SU-DHL-6 (cell line): ENCODE results near the gene IP6K3.

Experiments
- H2AFZ ChIP-seq: fragments of 200-600 bp; sonication (generic); 2 replicates; pipeline ENCODE4 v1.6.1; 2014; ENCODE audit warnings: low read depth, mild to moderate bottlenecking, moderate library complexity, mixed read lengths, antibody characterized with exemption, low read length; ENCODE audit not compliant: severe bottlenecking
- H3F3A ChIP-seq: fragments of 200-600 bp; shearing (Covaris generic); 2 replicates; pipeline ENCODE4 v1.6.0; 2016; ENCODE audit warnings: antibody characterized with exemption, mild to moderate bottlenecking; ENCODE audit not compliant: insufficient read depth
- H3K27ac ChIP-seq: fragments of 200-600 bp; sonication (generic); 2 replicates; pipeline ENCODE4 v1.5.1; 2016; ENCODE audit warnings: low read depth, mild to moderate bottlenecking, low read length, moderate library complexity, mixed read lengths
- H3K27me3 ChIP-seq: fragments of 200-600 bp; sonication (generic), shearing (Covaris generic); 2 replicates; pipeline ENCODE4 v1.6.0; 2014; ENCODE audit warnings: mild to moderate bottlenecking, low read length
- H3K36me3 ChIP-seq: fragments of 200-600 bp; sonication (generic); 2 replicates; pipeline ENCODE4 v1.6.1; 2014; ENCODE audit warnings: mild to moderate bottlenecking, low read length, mixed read lengths
- H3K4me2 ChIP-seq: fragments of 300-600, 200-600 bp; shearing (Covaris generic), sonication (generic); 2 replicates; pipeline ENCODE4 v1.6.0; 2014; ENCODE audit warnings: low read length, low read depth, mild to moderate bottlenecking; ENCODE audit not compliant: poor library complexity, severe bottlenecking
- H3K4me3 ChIP-seq: fragments of 200-600 bp; sonication (generic); 2 replicates; pipeline ENCODE4 v1.5.1; 2014; ENCODE audit warnings: antibody characterized with exemption, low read length, mild to moderate bottlenecking, mixed read lengths; ENCODE audit not compliant: insufficient read depth, poor library complexity, severe bottlenecking
- H3K79me2 ChIP-seq: fragments of 200-600 bp; sonication (generic); 2 replicates; pipeline ENCODE4 v1.6.1; 2014; ENCODE audit warnings: mild to moderate bottlenecking, low read length, moderate library complexity; ENCODE audit not compliant: insufficient read depth
- H3K9ac ChIP-seq: fragments of 200-600 bp; sonication (generic); 2 replicates; pipeline ENCODE4 v1.7.0; 2014; ENCODE audit warnings: mild to moderate bottlenecking, low read length
- H3K9me2 ChIP-seq: fragments of 200-600 bp; sonication (generic); replicated peaks from 2 replicates; pipeline ENCODE4 v1.6.1; 2014; ENCODE audit warnings: low read length; ENCODE audit not compliant: insufficient read depth
- H3K9me3 ChIP-seq: fragments of 200-600 bp; sonication (generic); 2 replicates; pipeline ENCODE4 v1.6.1; 2014; ENCODE audit warnings: low read length, mixed read lengths; ENCODE audit not compliant: insufficient read depth
- H4K20me1 ChIP-seq: fragments of 200-600 bp; sonication (generic); 2 replicates; pipeline ENCODE4 v1.6.1; 2014; ENCODE audit warnings: low read depth, mild to moderate bottlenecking, antibody characterized with exemption, low read length, moderate library complexity, mixed read lengths
- EZH2phosphoT487 ChIP-seq: fragments of 200-600 bp; sonication (generic), shearing (Covaris generic); conservative IDR thresholded peaks from 2 replicates; pipeline ENCODE4 v1.6.1; 2018; ENCODE audit warnings: mild to moderate bottlenecking, antibody characterized with exemption, low read length, moderate library complexity, mixed read lengths
- TF ChIP-seq, protein P1 (sequence below): fragments of 200-600 bp; sonication (generic); IDR thresholded peaks from one replicate; pipeline ENCODE4 v1.5.1; 2017; ENCODE audit warnings: antibody characterized with exemption, mild to moderate bottlenecking, low read length, moderate library complexity; ENCODE audit not compliant: insufficient read depth, poor library complexity, severe bottlenecking

IP6K3 gene

DNA sequence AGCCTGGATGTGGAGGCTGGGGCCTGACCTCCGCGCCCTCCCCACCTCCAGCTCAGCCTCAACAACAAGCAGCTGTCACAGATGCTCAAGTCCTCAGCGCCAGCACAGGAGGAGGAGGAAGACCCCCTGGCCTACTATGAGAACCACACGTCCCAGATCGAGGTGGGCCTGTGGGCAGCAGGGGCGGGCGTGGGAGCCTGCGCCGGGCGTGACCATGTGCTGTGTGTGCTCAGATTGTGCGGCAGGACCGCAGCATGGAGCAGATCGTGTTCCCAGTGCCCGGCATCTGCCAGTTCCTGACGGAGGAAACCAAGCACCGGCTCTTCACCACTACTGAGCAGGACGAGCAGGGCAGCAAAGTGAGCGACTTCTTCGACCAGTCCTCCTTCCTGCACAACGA, 58.7 kb downstream of the IP6K3 start:
- TF ChIP-seq, protein P1, sequence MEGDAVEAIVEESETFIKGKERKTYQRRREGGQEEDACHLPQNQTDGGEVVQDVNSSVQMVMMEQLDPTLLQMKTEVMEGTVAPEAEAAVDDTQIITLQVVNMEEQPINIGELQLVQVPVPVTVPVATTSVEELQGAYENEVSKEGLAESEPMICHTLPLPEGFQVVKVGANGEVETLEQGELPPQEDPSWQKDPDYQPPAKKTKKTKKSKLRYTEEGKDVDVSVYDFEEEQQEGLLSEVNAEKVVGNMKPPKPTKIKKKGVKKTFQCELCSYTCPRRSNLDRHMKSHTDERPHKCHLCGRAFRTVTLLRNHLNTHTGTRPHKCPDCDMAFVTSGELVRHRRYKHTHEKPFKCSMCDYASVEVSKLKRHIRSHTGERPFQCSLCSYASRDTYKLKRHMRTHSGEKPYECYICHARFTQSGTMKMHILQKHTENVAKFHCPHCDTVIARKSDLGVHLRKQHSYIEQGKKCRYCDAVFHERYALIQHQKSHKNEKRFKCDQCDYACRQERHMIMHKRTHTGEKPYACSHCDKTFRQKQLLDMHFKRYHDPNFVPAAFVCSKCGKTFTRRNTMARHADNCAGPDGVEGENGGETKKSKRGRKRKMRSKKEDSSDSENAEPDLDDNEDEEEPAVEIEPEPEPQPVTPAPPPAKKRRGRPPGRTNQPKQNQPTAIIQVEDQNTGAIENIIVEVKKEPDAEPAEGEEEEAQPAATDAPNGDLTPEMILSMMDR: no peak
- no peak for TF ChIP-seq EZH2phosphoT487
- Histone ChIP-seq H3K9ac (no peak overlapping the region), H3F3A (no peaks in the 10 kb centered on the region), H4K20me1 (no peaks in the 10 kb centered on the region), H3K9me3 (no peaks in the 10 kb centered on the region), H3K4me2 (no peak overlapping the region), H3K36me3 (no peaks in the 10 kb centered on the region), H3K79me2 (no peaks in the 10 kb centered on the region), H3K9me2 (no peaks in the 10 kb centered on the region), H3K27ac (no peak overlapping the region), H3K4me3 (no peak overlapping the region), H3K27me3 (no peaks in the 10 kb centered on the region), H2AFZ (no peak overlapping the region)

DNA sequence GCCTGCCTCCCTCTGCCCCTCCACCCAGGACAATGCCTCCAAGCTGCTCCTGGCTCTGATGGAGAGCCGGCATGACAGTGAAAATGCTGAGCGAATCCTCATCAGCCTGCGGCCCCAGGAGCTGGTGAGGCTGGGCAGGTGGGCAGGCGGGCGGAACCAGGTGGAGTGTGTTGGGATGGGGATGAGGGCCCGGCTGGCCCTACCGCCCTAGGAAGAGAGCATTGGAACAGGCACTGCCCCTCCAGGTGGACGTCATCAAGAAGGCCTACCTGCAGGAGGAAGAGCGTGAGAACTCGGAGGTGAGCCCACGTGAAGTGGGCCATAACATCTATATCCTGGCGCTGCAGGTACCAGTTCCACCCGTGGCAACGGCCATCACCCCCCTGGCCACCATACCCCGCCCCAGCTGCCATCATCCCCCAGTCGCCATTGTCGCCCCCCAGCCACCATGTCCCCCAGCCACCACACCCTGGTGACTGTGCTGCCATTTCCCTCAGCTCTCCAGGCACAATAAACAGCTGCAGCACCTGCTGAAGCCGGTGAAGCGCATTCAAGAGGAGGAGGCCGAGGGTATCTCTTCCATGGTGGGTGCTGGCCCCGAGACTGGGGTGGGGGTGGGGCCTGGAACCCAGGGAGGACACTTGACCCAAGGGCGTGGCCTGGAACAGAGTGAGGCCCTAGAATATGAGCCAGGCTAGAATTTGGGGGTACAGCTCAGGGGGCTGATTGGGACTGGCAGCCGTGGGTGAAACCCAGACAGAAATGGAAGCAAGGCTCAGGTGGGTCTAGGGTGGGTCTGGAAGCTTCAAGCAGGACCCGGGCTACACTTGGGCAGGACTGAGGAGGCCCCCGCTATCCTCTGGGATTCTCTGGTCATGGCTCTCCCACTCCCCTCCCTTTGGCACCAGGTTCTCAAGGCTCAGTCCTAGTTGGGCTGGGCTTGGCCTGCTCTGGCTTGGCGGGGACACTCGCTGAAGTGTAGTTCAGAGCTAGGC, 59.4 kb downstream of the IP6K3 start:
- Histone ChIP-seq H3K9me3 (no peaks in the 10 kb centered on the region), H3K9ac (no peak overlapping the region), H3K27ac (no peak overlapping the region), H3K4me2 (no peak overlapping the region), H4K20me1 (no peaks in the 10 kb centered on the region), H2AFZ (no peak overlapping the region), H3K4me3 (no peak overlapping the region), H3K9me2 (no peaks in the 10 kb centered on the region), H3K79me2 (no peaks in the 10 kb centered on the region), H3K36me3 (no peaks in the 10 kb centered on the region), H3K27me3 (no peaks in the 10 kb centered on the region), H3F3A (no peaks in the 10 kb centered on the region)
- TF ChIP-seq, protein P1: no peak
- TF ChIP-seq EZH2phosphoT487: no peak

DNA sequence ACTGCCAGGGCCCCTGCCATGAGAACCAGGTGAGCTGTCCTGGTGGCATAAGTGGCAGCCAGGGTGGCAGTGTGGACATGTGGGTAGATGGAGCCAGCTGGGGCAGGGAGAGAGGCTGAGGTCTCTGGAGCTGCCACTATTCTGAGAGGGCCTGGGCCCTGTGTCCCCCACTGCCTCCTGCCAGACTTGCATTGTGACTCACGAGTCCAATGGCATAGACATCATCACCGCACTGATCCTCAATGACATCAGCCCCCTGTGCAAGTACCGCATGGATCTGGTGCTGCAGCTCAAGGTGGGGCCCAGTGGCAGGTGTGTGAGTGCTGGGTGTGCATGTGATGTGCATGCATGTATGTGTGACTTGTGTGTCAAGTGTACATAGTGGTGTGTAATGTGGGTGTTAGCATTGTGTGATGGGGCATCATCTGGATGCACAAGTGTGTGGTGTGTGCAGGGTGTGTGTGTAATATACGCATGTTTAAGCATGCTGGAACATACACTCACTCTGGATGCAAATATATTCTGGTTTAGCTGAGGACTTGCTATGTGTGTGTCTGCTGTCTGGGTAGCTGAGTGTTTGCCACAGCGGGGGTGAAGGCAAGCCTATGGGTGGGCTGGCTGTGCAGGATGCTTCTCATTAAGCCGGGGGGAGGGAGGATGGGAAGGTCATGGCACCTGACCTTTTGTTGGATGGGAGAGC, 60.3 kb downstream of the IP6K3 start:
- Histone ChIP-seq H3K27me3 (no peaks in the 10 kb centered on the region), H3K9me2 (no peaks in the 10 kb centered on the region), H3K9me3 (no peaks in the 10 kb centered on the region), H3F3A (no peaks in the 10 kb centered on the region), H2AFZ (no peak overlapping the region), H4K20me1 (no peaks in the 10 kb centered on the region), H3K4me3 (no peak overlapping the region), H3K36me3 (no peaks in the 10 kb centered on the region), H3K9ac (no peak overlapping the region), H3K4me2 (no peak overlapping the region), H3K79me2 (no peaks in the 10 kb centered on the region), H3K27ac (no peak overlapping the region)
- TF ChIP-seq EZH2phosphoT487: no peak
- TF ChIP-seq, protein P1: no peak
